Kidney epithelial cell (primary cell): Measurements from ENCODE around the gene OR8K3. TPM values are rescaled to one million over a fixed set of nuclear protein-coding genes. Genes with fewer than 3 reads are reported as not detected.

ENCODE experiments used
- DNase-seq: peaks from one replicate; pipeline ENCODE4 v3.0.0-alpha.2; 2010; ENCODE audit warnings: low read depth
- H3K27me3 ChIP-seq: 2 replicates; pipeline ENCODE4 v1.6.0; 2011; ENCODE audit warnings: low read length; ENCODE audit not compliant: control insufficient read depth, insufficient read depth
- H3K36me3 ChIP-seq: 2 replicates; pipeline ENCODE4 v1.5.1; 2011; ENCODE audit warnings: low read length; ENCODE audit not compliant: control insufficient read depth, insufficient read depth
- H3K4me3 ChIP-seq: 2 replicates; pipeline ENCODE4 v1.5.1; 2011; ENCODE audit warnings: low read depth, mild to moderate bottlenecking, control low read depth, low read length
- CTCF ChIP-seq: IDR thresholded peaks from 2 replicates; pipeline ENCODE4 v1.5.1; 2011; ENCODE audit warnings: mild to moderate bottlenecking, moderate library complexity, low read length, control low read depth, inconsistent platforms; ENCODE audit not compliant: insufficient read depth, poor library complexity, severe bottlenecking
- total RNA-seq: library from RNA; depleted of rRNA; stranded (reverse); fragments of >200 nt; gene quantifications from 2 replicates; pipeline ENCODE4 v1.2.3, GENCODE V29; 2015

The OR8K3 gene
- total RNA-seq, result not detected in 2 replicates

- H3K4me3 ChIP-seq, result no peak within 1 kb of the TSS
- H3K36me3 ChIP-seq, result no peaks in the 10 kb centered on the region
- TF ChIP-seq CTCF, result no peak
- H3K27me3 ChIP-seq, result no peaks in the 10 kb centered on the region
- no peak for DNase-seq
Observed at GRCh38 chr11:56314844-56315243, at the start of gene OR8K3. Gene OR8K3, plus strand, starts transcription at chr11:56315144. Its CDS starts 3,163 bp downstream, at chr11:56318307.

- H3K36me3 ChIP-seq, result no peaks in the 10 kb centered on the region
- no peaks in the 10 kb centered on the region for H3K27me3 ChIP-seq
- TF ChIP-seq CTCF, result no peak
- DNase-seq, result no peak
- no peak overlapping the region for H3K4me3 ChIP-seq
Observed at GRCh38 chr11:56271092-56271491, 43.9 kb upstream of the OR8K3 start.

GRCh38 chr11:56273854-56274253 lies 41.1 kb upstream of the OR8K3 start, which contains the start of gene OR5T1:
Gene OR5T1, plus strand, starts transcription at chr11:56274154. Its CDS starts 1,485 bp downstream, at chr11:56275639.
- no peaks in the 10 kb centered on the region for H3K27me3 ChIP-seq
- H3K4me3 ChIP-seq, result no peak within 1 kb of the TSS
- H3K36me3 ChIP-seq, result no peaks in the 10 kb centered on the region
- no peak for TF ChIP-seq CTCF
- no peak for DNase-seq

GRCh38 chr11:56292154-56292553 lies 22.8 kb upstream of the OR8K3 start, which contains the start of gene OR8H1:
Gene OR8H1, minus strand, starts transcription at chr11:56292254. Its CDS starts 1,192 bp downstream, at chr11:56291062.
- DNase-seq, result no peak
- Histone ChIP-seq H3K27me3 (no peaks in the 10 kb centered on the region), H3K36me3 (no peaks in the 10 kb centered on the region), H3K4me3 (no peak within 1 kb of the TSS)
- TF ChIP-seq CTCF, result no peak

- no peak for TF ChIP-seq CTCF
- no peak for DNase-seq
- no peak overlapping the region for H3K4me3 ChIP-seq
- H3K27me3 ChIP-seq, result no peaks in the 10 kb centered on the region
- H3K36me3 ChIP-seq, result no peaks in the 10 kb centered on the region
Observed at GRCh38 chr11:56296898-56297297, 18.0 kb upstream of the OR8K3 start.

GRCh38 chr11:56307836-56308235 lies 7.1 kb upstream of the OR8K3 start:
- Histone ChIP-seq H3K4me3 (no peak overlapping the region), H3K36me3 (no peaks in the 10 kb centered on the region), H3K27me3 (no peaks in the 10 kb centered on the region)
- DNase-seq, result no peak
- TF ChIP-seq CTCF, result no peak
